ENCODE data around the gene MAST1.

GRCh38 chr19:12867120-12868099, 29.1 kb downstream of the MAST1 start:
- TF ChIP-seq CTCF (IDR thresholded peaks at IDR 0.05) = no peak
- no peak for TF ChIP-seq POLR2A (IDR thresholded peaks at IDR 0.05)

Data from adrenal gland (tissue), 5 donors.